Limb (tissue), 2 donors: Measurements from ENCODE around the gene CA7.

Experiments
- DNase-seq, 2 donors: peaks; one replicate each; pipeline ENCODE4 v3.0.0-alpha.2; 2016; ENCODE audit errors: extremely low spot score in 2 of 2

CA7 gene

GRCh38 chr16:66844342-66845079, at the start of gene CA7:
TSS of gene CA7 (plus strand) at chr16:66844414. CDS start at chr16:66844488, 74 bp downstream.
- peak in 1 of 2 donors; percentile 43 for DNase-seq

- DNase-seq: no peak
These were observed 46.1 kb upstream of the CA7 start for GRCh38 chr16:66798161-66798560.

GRCh38 chr16:66800856-66801255, 43.4 kb upstream of the CA7 start:
- DNase-seq: no peak

DNA sequence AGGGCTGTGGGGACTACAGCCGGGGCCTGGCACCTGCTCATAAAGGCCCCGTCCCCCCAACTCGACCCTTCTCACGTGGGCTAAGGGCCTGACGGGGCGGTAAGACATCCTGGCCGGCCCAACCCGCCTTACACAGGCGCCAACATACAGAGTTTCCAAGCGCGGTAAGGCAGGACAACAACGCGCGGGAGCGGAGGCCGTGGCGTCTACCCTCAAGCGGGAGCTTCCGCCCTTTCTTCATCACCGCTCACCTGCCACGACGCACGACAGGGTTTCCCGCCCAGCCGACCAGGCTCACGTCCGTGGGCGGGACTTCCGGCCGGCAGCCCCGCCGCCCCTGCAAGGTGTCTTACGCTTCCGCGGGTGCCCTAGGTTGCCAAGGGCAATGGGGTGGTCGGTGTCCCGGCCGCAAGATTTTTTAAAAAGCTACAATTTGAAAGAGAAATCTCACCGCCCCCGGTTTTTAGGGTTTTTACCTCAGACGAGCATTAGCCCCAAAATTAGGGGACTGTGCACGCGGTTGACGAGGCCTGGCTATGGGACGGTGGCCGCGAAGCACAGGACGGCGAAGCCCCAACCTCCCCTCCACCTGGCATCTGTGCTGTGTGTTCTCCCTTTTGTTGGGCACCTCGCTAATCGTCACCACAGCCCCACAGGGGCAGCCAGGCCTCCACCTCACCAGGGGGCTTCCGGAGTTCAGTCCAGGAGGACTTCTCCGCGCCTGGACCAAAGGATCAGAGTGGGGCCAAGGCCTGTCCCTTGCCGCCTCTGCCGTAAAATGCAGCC, 42.7 kb upstream of the CA7 start, which contains the start of gene TERB1:
Gene TERB1 (minus strand): TSS at position 265 of the 786 bp plus-strand sequence. CDS start 4,786 bp downstream, outside the sequence.
- no peak for DNase-seq

DNA sequence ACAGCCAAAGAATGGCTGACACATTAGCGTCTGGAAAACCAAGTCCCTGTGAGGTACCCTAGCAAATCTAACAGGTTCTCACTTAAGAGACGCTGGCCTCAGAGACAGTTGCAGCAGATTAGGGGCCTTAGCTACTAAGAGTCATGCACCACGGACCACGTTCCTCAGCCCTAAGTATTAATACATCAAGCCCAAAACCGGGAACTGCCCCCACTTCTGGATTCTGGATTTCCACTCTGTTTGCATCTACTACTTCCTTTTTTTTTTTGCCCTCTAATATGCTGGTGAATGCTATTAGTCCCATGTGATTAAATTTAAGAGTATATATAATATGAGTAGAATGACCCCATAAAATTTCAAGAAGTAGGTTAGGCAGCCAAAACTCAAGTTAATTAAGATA, 42.1 kb upstream of the CA7 start:
- DNase-seq: no peak

- DNase-seq: no peak
These were observed 34.4 kb upstream of the CA7 start for GRCh38 chr16:66809765-66810164.

DNA sequence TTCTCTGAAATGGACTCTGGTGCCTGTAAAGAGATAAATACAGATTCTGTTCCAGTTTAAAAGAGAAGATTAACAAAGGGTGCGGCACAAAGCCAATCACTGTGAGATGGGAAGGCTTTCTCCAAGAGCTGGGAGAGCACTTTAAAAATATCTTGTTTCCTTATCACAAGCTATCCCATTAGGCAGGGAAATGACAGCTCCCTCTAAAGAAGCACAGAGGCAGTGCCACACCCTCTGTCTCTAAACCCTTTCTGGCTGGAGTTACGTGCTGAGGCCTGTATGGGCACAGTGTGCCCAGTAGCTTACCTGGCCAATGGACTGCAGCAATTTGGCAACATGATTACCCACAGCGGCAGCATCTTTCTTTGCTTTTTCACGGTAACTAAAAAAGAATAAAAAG, 33.8 kb upstream of the CA7 start:
- no peak for DNase-seq

DNA sequence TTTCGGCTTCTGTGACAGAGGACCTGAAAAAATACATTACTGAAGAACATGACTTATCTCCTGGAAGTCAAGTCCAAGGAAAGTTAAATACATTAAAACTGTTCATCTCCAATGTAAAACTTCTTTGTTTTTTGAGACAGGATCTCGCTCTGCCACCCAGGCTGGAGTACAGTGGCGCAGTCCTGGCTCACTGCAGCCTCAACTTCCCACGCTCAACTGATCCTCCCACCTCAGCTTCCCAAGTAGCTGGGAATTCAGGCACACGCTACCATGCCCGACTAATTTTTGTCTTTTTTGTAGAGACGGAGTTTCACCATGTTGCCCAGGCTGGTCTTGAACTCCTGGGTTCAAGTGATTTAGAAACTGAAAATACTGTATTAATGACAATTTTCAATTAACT, 33.2 kb upstream of the CA7 start:
- no peak for DNase-seq

DNA sequence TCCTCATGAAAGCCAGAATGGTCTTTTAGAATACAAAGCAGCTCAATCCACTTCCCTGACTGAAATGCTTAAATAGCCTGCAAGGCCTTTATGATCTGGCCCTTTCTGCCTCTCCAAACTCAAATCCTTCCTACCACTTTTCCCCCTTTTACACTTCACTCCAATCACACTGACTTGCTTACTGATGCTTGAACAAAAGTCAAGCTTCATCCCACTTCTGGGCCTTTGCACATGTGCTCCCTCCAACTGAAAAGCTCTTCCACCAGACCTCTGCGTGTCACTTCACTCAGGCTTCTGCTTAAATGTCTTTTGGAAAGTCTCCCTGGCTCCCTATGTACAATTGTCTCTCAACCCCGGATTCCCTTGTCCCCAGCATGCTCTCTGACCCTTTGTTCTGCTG, 29.5 kb upstream of the CA7 start:
- no peak for DNase-seq

GRCh38 chr16:66824006-66824405, 20.2 kb upstream of the CA7 start:
- DNase-seq: no peak

- DNase-seq: peak; percentile 93 to 94
These were observed 13.5 kb upstream of the CA7 start, which contains the start of gene NAE1 for GRCh38 chr16:66830422-66831404. TSS of gene NAE1 (minus strand) at chr16:66830976. CDS start at chr16:66830899, 77 bp downstream.

- no peak for DNase-seq
These were observed 12.0 kb upstream of the CA7 start for GRCh38 chr16:66832190-66832589.

- no peak for DNase-seq
These were observed 11.4 kb upstream of the CA7 start for GRCh38 chr16:66832661-66833305.

DNA sequence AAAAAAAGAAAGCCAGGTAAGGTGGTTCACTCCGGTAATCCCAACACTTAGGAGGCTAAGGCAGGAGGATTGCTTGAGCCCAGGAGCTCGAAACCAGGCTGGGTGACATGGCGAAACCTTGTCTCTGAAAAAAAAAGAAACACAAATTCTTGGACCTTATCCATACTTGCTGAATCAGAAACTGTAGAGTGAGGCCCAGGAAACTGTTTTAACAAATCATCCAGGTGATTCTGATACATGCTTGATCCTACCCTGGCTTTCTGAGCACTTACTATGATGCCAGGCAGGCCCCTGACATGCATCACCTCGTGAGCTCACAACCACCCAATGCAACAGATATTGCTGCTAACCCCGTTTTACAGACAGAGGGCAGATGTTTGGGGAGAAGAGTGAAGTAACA, 9.5 kb upstream of the CA7 start:
- no peak for DNase-seq

- no peak for DNase-seq
These were observed 3.3 kb upstream of the CA7 start for GRCh38 chr16:66840883-66841282.

GRCh38 chr16:66841366-66841765, 2.8 kb upstream of the CA7 start:
- no peak for DNase-seq

- DNase-seq: no peak
These were observed 1.4 kb upstream of the CA7 start for GRCh38 chr16:66842765-66843164.

DNA sequence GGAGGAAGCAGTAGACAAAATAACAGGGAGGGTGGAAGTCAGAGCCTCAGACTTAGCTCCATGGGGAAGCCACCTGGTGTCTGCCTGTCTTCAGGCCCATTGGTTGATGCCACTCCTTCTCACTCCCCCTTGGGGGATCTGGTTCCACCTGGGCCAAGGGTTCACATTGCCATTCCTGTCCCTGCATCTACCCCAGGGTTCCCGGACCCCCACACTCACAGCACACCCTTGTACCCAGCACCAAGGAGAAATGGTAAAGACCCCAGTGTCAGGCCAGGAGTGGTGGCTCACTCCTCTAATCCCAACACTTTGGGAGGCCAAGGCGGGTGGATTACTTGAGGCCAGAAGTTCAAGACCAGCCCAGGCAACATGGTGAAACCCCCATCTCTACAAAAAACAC, 1.0 kb upstream of the CA7 start:
- no peak for DNase-seq

GRCh38 chr16:66844009-66844341, 239 bp upstream of the CA7 start:
- no peak for DNase-seq

- DNase-seq: no peak
These were observed 831 bp downstream of the CA7 start for GRCh38 chr16:66845080-66845410.

DNA sequence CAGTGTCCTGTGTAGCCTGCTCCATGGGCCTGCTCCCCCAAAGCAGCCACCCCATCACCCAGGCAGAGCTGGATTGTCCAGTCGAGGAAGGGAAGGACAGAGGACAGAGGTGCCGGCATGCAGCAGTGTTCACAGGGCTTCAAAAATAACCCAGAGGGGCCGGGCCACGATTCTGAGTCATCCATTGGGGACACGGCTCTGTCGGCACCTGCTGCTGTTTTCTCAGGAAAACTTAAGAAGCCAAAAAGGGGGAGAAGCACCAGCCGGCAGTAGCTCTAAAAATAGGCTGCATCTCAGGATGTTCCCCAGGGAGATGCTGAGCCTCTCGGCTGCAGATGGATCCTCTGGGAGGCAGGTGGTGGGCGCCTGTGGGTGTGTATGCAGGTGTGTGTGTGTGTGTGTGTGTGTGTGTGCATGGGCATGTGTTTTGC, 1.6 kb downstream of the CA7 start:
- no peak for DNase-seq
